K562 (cell line): ENCODE measurements around the gene CARM1. TPM values are rescaled to one million over a fixed set of nuclear protein-coding genes. Genes with fewer than 3 reads are reported as not detected.
A peak's percentile ranks its signal among the peaks of the same experiment; 100 is the strongest.

Experiments
- ATAC-seq: fragments of 200-7000 bp; cut with Tn5 transposase; 3 replicates; pipeline ENCODE4 v1.9.1; 2020; ENCODE audit warnings: moderate library complexity
- BruUV-seq: library from RNA; stranded (reverse); fragments of 400-500 nt; replicated peaks from 2 replicates; lab custom pipeline; 2021; lab: Mats Ljungman, UMichigan
- CTCF ChIA-PET: fragments of 300-600 bp; formaldehyde crosslinking; extraction: SDS; loops from one replicate; lab custom pipeline; 2021; ENCODE audit warnings: low intra/inter-chr PET ratio; lab: Yijun Ruan, JAX
- POLR2A ChIA-PET: fragments of 300-600, 350-650 bp; sonication (Branson Sonifier 250); formaldehyde crosslinking; extraction: SDS; loops from one replicate; lab custom pipeline; 2021; ENCODE audit warnings: antibody characterized with exemption, inconsistent platforms; lab: Yijun Ruan, JAX
- DNase-seq, 4 experiments: peaks; one replicate each; pipeline versions ENCODE4 v3.0.0 to v3.0.0-alpha.2; 2011 to 2018; ENCODE audit warnings: low spot score in 3 of 4, mixed read lengths in 3 of 4; ENCODE audit errors: extremely low read depth in 1 of 4
- FAIRE-seq: peaks from 2 replicates; lab custom pipeline; 2011; peaks lifted over from hg19 to GRCh38; lab: Jason Lieb, UNC
- H2AFZ ChIP-seq: 2 replicates; pipeline ENCODE4 v1.6.0; 2011; ENCODE audit warnings: low read depth, low read length, control low read depth, inconsistent platforms
- H3K27ac ChIP-seq: fragments of 200-600 bp; 3 replicates; pipeline ENCODE4 v1.8.0; 2011; ENCODE audit warnings: low read depth, mild to moderate bottlenecking, control low read depth, inconsistent platforms, low read length, moderate library complexity, mixed read lengths; ENCODE audit errors: extremely low read depth
- H3K27me3 ChIP-seq, 2 experiments: fragments of 300-600 bp in 1 of 2; 2 replicates in 1 of 2; 3 replicates in 1 of 2; pipeline versions ENCODE4 v1.6.0 to v1.8.0; 2011; ENCODE audit warnings: inconsistent platforms in 2 of 2, low read length in 2 of 2, mild to moderate bottlenecking in 1 of 2, mixed read lengths in 1 of 2, moderate library complexity in 1 of 2; ENCODE audit not compliant: control insufficient read depth in 2 of 2, insufficient read depth in 2 of 2
- H3K36me3 ChIP-seq: fragments of 300-600 bp; 3 replicates; pipeline ENCODE4 v1.8.0; 2011; ENCODE audit warnings: mild to moderate bottlenecking, low read length, inconsistent platforms; ENCODE audit not compliant: control insufficient read depth, insufficient read depth
- H3K4me1 ChIP-seq, 2 experiments: fragments of 200-600 bp in 1 of 2; replicated peaks in 1 of 2; 2 replicates in 1 of 2; 3 replicates in 1 of 2; pipeline versions ENCODE4 v1.5.1 to v1.8.0; 2011; ENCODE audit warnings: inconsistent platforms in 2 of 2, low read length in 2 of 2, mild to moderate bottlenecking in 1 of 2, mixed read lengths in 1 of 2, moderate library complexity in 1 of 2; ENCODE audit not compliant: control insufficient read depth in 2 of 2, insufficient read depth in 2 of 2
- H3K4me2 ChIP-seq: 2 replicates; pipeline ENCODE4 v1.6.1; 2011; ENCODE audit warnings: low read length, control low read depth, inconsistent platforms, mixed read lengths; ENCODE audit not compliant: insufficient read depth
- H3K4me3 ChIP-seq: fragments of 200-600 bp; sonication (generic), shearing (Covaris generic); 2 replicates; pipeline ENCODE4 v1.5.1; 2016; ENCODE audit warnings: control low read depth, inconsistent platforms
- H3K79me2 ChIP-seq: fragments of 200-600 bp; 3 replicates; pipeline ENCODE4 v1.8.0; 2011; ENCODE audit warnings: low read length, inconsistent platforms; ENCODE audit not compliant: control insufficient read depth, insufficient read depth
- H3K9ac ChIP-seq, 2 experiments: 2 replicates each; pipeline versions ENCODE4 v1.6.0 to v1.6.1; 2011; ENCODE audit warnings: low read depth in 2 of 2, low read length in 2 of 2, control low read depth in 1 of 2, inconsistent platforms in 1 of 2, mild to moderate bottlenecking in 1 of 2, mixed read lengths in 1 of 2; ENCODE audit not compliant: insufficient read depth in 1 of 2
- H3K9me1 ChIP-seq: one replicate; pipeline ENCODE4 v1.6.0; 2011; ENCODE audit warnings: inconsistent platforms, mild to moderate bottlenecking, low read length, moderate library complexity; ENCODE audit not compliant: control insufficient read depth, insufficient read depth
- H3K9me3 ChIP-seq: replicated peaks from 2 replicates; pipeline ENCODE4 v1.5.1; 2011; ENCODE audit warnings: low read depth, low read length, inconsistent platforms; ENCODE audit not compliant: control insufficient read depth, insufficient read depth
- H4K20me1 ChIP-seq: replicated peaks from 2 replicates; pipeline ENCODE4 v1.6.1; 2011; ENCODE audit warnings: low read length, inconsistent platforms, mixed read lengths; ENCODE audit not compliant: control insufficient read depth, insufficient read depth
- CBFA2T3 ChIP-seq: fragments of 450-650 bp; IDR thresholded peaks from 2 replicates; pipeline ENCODE4 v1.6.1; 2017
- CREB3L1 ChIP-seq: fragments of 450-650 bp; IDR thresholded peaks from 2 replicates; pipeline ENCODE4 v1.6.1; 2014; ENCODE audit warnings: low read depth, mild to moderate bottlenecking, moderate library complexity, borderline replicate concordance
- DIDO1 ChIP-seq: fragments of 450-650 bp; IDR thresholded peaks from 2 replicates; pipeline ENCODE4 v1.6.1; 2016; ENCODE audit warnings: low read depth, missing biosample characterization, missing genetic modification characterization
- MLLT1 ChIP-seq, 2 experiments: fragments of 450-650 bp; IDR thresholded peaks; 2 replicates each; pipeline ENCODE4 v1.6.1; 2016
- MTA2 ChIP-seq: fragments of 450-650 bp; IDR thresholded peaks from 2 replicates; pipeline ENCODE4 v1.6.1; 2016; ENCODE audit warnings: low read depth
- NBN ChIP-seq: fragments of 450-650 bp; IDR thresholded peaks from 2 replicates; pipeline ENCODE4 v1.6.1; 2016; ENCODE audit warnings: low read depth, mild to moderate bottlenecking
- NFIC ChIP-seq: fragments of 450-650 bp; IDR thresholded peaks from 2 replicates; pipeline ENCODE4 v1.6.1; 2017; ENCODE audit warnings: mild to moderate bottlenecking, inconsistent platforms
- NFYB ChIP-seq: IDR thresholded peaks from 2 replicates; pipeline ENCODE4 v1.6.1; 2011; ENCODE audit warnings: mild to moderate bottlenecking, moderate library complexity; ENCODE audit not compliant: insufficient read length; ENCODE audit errors: extremely low read depth
- ZBTB40 ChIP-seq, 2 experiments: fragments of 450-650 bp in 1 of 2; sonication (generic) in 1 of 2; formaldehyde crosslinking in 1 of 2; IDR thresholded peaks; 2 replicates each; pipeline versions ENCODE4 v1.7.1 to v1.9.0; 2016 to 2022; ENCODE audit warnings: inconsistent platforms in 1 of 2, mild to moderate bottlenecking in 1 of 2, missing genetic modification reagents in 1 of 2
- ZBTB7A ChIP-seq: IDR thresholded peaks from 2 replicates; pipeline ENCODE4 v1.6.1; 2011; ENCODE audit warnings: low read depth, mild to moderate bottlenecking, low read length, moderate library complexity, borderline replicate concordance; ENCODE audit not compliant: control insufficient read depth
- WGBS: fragments of 100-300 bp; shearing (Covaris generic); methylation state at CpG from one replicate; pipeline ENCODE4 v1.1.6; 2016; ENCODE audit warnings: low coverage, mixed read lengths; ENCODE audit not compliant: insufficient coverage; ENCODE audit errors: missing lambda C conversion rate; 5-methylcytosine and 5-hydroxymethylcytosine counted together
- in situ Hi-C: fragments of 300-500 bp; cut with MboI; formaldehyde crosslinking; loops from 4 replicates; pipeline ENCODE4 v1.15.0; 2018; ENCODE audit warnings: inconsistent platforms, mixed read lengths
- intact Hi-C: fragments of 100-400 bp; cut with micrococcal nuclease; formaldehyde crosslinking; loops from 2 replicates; pipeline ENCODE4 v1.14.2; 2022
- polyA plus RNA-seq, 8 experiments: library from polyadenylated mRNA; depleted of rRNA in 4 of 8; stranded (reverse) in 5 of 8; unstranded in 3 of 8; fragments of >200 nt; fragmentation: Nextera tagmentation in 2 of 8; fragmentation: Illumina TruSeq in 1 of 8; extraction: Ambion mirVana in 2 of 8; extraction: Trizol in 1 of 8; gene quantifications; 2 replicates each; pipeline versions ENCODE4 v1.2.1 to v1.2.3, GENCODE V29; 2011 to 2014; ENCODE audit warnings: inconsistent platforms in 1 of 8, missing spikeins in 1 of 8
- total RNA-seq, 7 experiments: library from RNA; depleted of rRNA in 6 of 7; stranded (reverse); fragments of >200 nt in 6 of 7; fragmentation: Illumina TruSeq in 2 of 7; extraction: Trizol in 2 of 7; gene quantifications; 2 replicates each; pipeline versions ENCODE4 v1.2.1 to v1.2.3, GENCODE V29; 2011 to 2021; ENCODE audit warnings: low replicate concordance in 1 of 7

Gene CARM1
- total and polyA plus RNA-seq, 9 of the 15 experiments (the other 6 are each of a cell fraction or from before 2014, with no cell fraction given) = 0.36 to 86.0 (median 29.7) TPM

- BruUV-seq = no TSS peak
- CTCF ChIA-PET = no interaction called here
- no peaks in the 10 kb centered on the region for H3K9me3 ChIP-seq
- H3K4me2 ChIP-seq = peak overlapping the region; percentile 92
- no peak for ATAC-seq
- DNase-seq = no peak
- no peaks in the 10 kb centered on the region for H3K27me3 ChIP-seq
- peaks cover 8 to 38% of the 10 kb centered on the region in 2 experiments for H3K4me1 ChIP-seq
- 5% methylated on average over 8 of the region's 22 CpGs for WGBS
- no peaks in the 10 kb centered on the region for H4K20me1 ChIP-seq
- in situ Hi-C loops (no loop called here), intact Hi-C loops (loop anchor here (5.0 kb wide), 1 partner anchor 57 kb away; the partner anchor contains the start of genes TIMM29 and YIPF2)
- H3K79me2 ChIP-seq = peaks cover 38% of the 10 kb centered on the region
- POLR2A ChIA-PET = no interaction called here
- H3K36me3 ChIP-seq = peaks cover 10% of the 10 kb centered on the region; the same call in 1 of the 3 replicates
- peak; percentile 80 for FAIRE-seq
- H3K4me3 ChIP-seq = peak overlapping the region; percentile 37
- peak overlapping the region; percentile 72 to 87 for H3K9ac ChIP-seq
- H3K27ac ChIP-seq = peak overlapping the region; percentile 80
- peak overlapping the region; percentile 90 for H2AFZ ChIP-seq
- H3K9me1 ChIP-seq = no peaks in the 10 kb centered on the region
- TF ChIP-seq ZBTB40 (IDR thresholded peaks at IDR 0.05) = peak; percentile 57; the same call in 1 of the 2 replicates
- no peak for TF ChIP-seq ZBTB40 (CRISPR knock-in tag; IDR thresholded peaks at IDR 0.05)
- TF ChIP-seq MLLT1 (IDR thresholded peaks at IDR 0.05) = 0 out of 4 replicates have a peak, but pooled peaks of 1 of the 2 experiments have one; percentile 13
- peak; percentile 90 for TF ChIP-seq CBFA2T3
- TF ChIP-seq CREB3L1 = no peak
- TF ChIP-seq ZBTB7A = peak; percentile 80; the same call in 1 of the 2 replicates
- TF ChIP-seq NFYB = no peak
- TF ChIP-seq MTA2 = peak; percentile 60
- TF ChIP-seq NBN = peak; percentile 77; the same call in 1 of the 2 replicates
- no peak for TF ChIP-seq DIDO1 (tag)
- peak; percentile 54 for TF ChIP-seq NFIC
Measured at GRCh38 chr19:10870501-10870954, 825 bp upstream of the CARM1 start.
